Upper lobe of right lung (tissue), 1 donor: ENCODE data around the gene PPT1. TPM values are rescaled to one million over a fixed set of nuclear protein-coding genes. Genes with fewer than 3 reads are reported as not detected.
"Not testable (repeated sequence)": the region's sequence is repeated elsewhere in the genome, so short reads cannot be mapped to it uniquely, and the experiment has no call there.

Experiments used
- ATAC-seq: fragments of 200-7000 bp; cut with Tn5 transposase; one replicate; pipeline ENCODE4 v1.9.1; 2020; ENCODE audit warnings: mild to moderate bottlenecking, moderate library complexity
- DNase-seq: peaks from one replicate; pipeline ENCODE4 v3.0.0-alpha.2; 2020
- H3K27ac ChIP-seq: fragments of 200-600 bp; one replicate; pipeline ENCODE4 v1.8.0; 2022
- H3K27me3 ChIP-seq: fragments of 200-600 bp; one replicate; pipeline ENCODE4 v1.8.0; 2022; ENCODE audit warnings: mild to moderate bottlenecking
- H3K36me3 ChIP-seq: fragments of 200-600 bp; one replicate; pipeline ENCODE4 v1.8.0; 2022
- H3K4me1 ChIP-seq: fragments of 200-600 bp; one replicate; pipeline ENCODE4 v1.8.0; 2022
- H3K4me3 ChIP-seq: fragments of 200-600 bp; one replicate; pipeline ENCODE4 v1.8.0; 2022; ENCODE audit warnings: mild to moderate bottlenecking
- H3K9me3 ChIP-seq: fragments of 200-600 bp; one replicate; pipeline ENCODE4 v1.8.0; 2022
- CTCF ChIP-seq: fragments of 200-600 bp; IDR thresholded peaks from one replicate; pipeline ENCODE4 v1.8.0; 2022; ENCODE audit warnings: antibody characterized with exemption
- intact Hi-C: fragments of 100-400 bp; cut with DNase I; formaldehyde crosslinking; loops from one replicate; pipeline ENCODE4 v1.11.0; 2022
- total RNA-seq: library from RNA; stranded (reverse); fragmentation: NEBNext Ultra II Directional; extraction: Animal tissue kit (Norgen Biotek cat#: 25700); gene quantifications from one replicate; pipeline ENCODE4 v1.2.1, GENCODE V29; 2021
- donor health status: DM: no; HTN: yes; CAD: no; lungs with severe emphysema.

The PPT1 gene
- total RNA-seq, 1 donor from 2014 or later: 166 TPM

- TF ChIP-seq CTCF: no peak
- no peak for ATAC-seq
- intact Hi-C loops: no loop called here
- H3K27me3 ChIP-seq: no peaks in the 10 kb centered on the region
- no peak overlapping the region for H3K4me3 ChIP-seq
- H3K27ac ChIP-seq: no peak overlapping the region
- peaks cover 8% of the 10 kb centered on the region for H3K4me1 ChIP-seq
- no peak for DNase-seq
- no peaks in the 10 kb centered on the region for H3K9me3 ChIP-seq
- peaks cover 51% of the 10 kb centered on the region for H3K36me3 ChIP-seq
These were observed 4.8 kb downstream of the PPT1 start for GRCh38 chr1:40092241-40092640.

GRCh38 chr1:40090652-40091355, 6.2 kb downstream of the PPT1 start:
- no peak overlapping the region for H3K27ac ChIP-seq
- no peak for ATAC-seq
- H3K4me3 ChIP-seq: no peak overlapping the region
- no peaks in the 10 kb centered on the region for H3K9me3 ChIP-seq
- DNase-seq: no peak
- no peak for TF ChIP-seq CTCF
- intact Hi-C loops: no loop called here
- H3K36me3 ChIP-seq: peaks cover 65% of the 10 kb centered on the region
- H3K4me1 ChIP-seq: peaks cover under 1% of the 10 kb centered on the region
- no peaks in the 10 kb centered on the region for H3K27me3 ChIP-seq

- peak; percentile 90 for TF ChIP-seq CTCF
- H3K9me3 ChIP-seq, H3K4me3 ChIP-seq, H3K27me3 ChIP-seq, ATAC-seq, H3K27ac ChIP-seq, intact Hi-C loops: not testable (repeated sequence)
- peak; percentile 82 for DNase-seq
- Histone ChIP-seq H3K36me3 (peaks cover 72% of the 10 kb centered on the region), H3K4me1 (peaks cover 15% of the 10 kb centered on the region)
These were observed 12.3 kb downstream of the PPT1 start for GRCh38 chr1:40084750-40085149.

GRCh38 chr1:40081871-40082270, 15.2 kb downstream of the PPT1 start:
- ATAC-seq (no peak), DNase-seq (no peak)
- intact Hi-C loops: no loop called here
- Histone ChIP-seq H3K9me3 (no peaks in the 10 kb centered on the region), H3K4me3 (no peak overlapping the region), H3K4me1 (peaks cover 21% of the 10 kb centered on the region), H3K27me3 (no peaks in the 10 kb centered on the region), H3K27ac (no peak overlapping the region), H3K36me3 (peaks cover 65% of the 10 kb centered on the region)
- no peak for TF ChIP-seq CTCF

GRCh38 chr1:40079774-40080400, 17.2 kb downstream of the PPT1 start:
- intact Hi-C loops: no loop called here
- no peak for DNase-seq
- Histone ChIP-seq H3K27ac (no peak overlapping the region), H3K4me1 (peaks cover 25% of the 10 kb centered on the region), H3K36me3 (peaks cover 73% of the 10 kb centered on the region), H3K9me3 (no peaks in the 10 kb centered on the region), H3K27me3 (no peaks in the 10 kb centered on the region), H3K4me3 (no peak overlapping the region)
- TF ChIP-seq CTCF: no peak
- peak; percentile 40 for ATAC-seq
